Transverse colon (tissue), 3 donors: ENCODE data around the gene CACNA1C.

ENCODE experiments used
- EP300 ChIP-seq: sonication (generic); formaldehyde crosslinking; IDR thresholded peaks from one replicate; pipeline ENCODE4 v1.6.1; 2017; ENCODE audit warnings: antibody characterized with exemption, low read depth
- TF ChIP-seq, protein P1 (sequence below), 5 experiments: fragments of 200-600 bp in 3 of 5; fragments of 450-650 bp in 2 of 5; sonication (generic) in 3 of 5; IDR thresholded peaks; 1 replicate in 2 of 5; 2 replicates in 3 of 5; pipeline ENCODE4 v1.5.1; 2016 to 2017; ENCODE audit warnings: antibody characterized with exemption in 5 of 5, inconsistent platforms in 3 of 5, mild to moderate bottlenecking in 2 of 5, moderate library complexity in 1 of 5

DNA sequence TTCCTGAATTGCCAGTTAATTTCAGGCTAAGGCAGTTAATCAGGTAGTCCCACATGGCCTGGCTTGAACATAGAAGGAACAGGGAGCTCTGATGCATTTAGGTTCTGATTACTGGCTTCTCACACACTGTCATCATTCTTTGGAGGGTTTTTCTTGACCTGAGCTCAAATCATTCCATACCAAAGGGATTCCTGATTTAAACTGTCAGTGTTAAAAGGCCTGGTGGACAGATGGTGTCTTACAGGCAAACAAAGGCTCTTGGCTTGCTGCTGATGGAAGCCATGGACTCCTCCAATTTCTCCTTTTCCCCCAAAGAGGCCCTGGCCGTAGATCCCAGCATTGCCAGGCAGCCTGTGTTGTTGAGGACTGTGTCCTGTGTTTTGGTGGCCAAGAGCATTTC, 30.2 kb downstream of the CACNA1C start:
- TF ChIP-seq, protein P1, sequence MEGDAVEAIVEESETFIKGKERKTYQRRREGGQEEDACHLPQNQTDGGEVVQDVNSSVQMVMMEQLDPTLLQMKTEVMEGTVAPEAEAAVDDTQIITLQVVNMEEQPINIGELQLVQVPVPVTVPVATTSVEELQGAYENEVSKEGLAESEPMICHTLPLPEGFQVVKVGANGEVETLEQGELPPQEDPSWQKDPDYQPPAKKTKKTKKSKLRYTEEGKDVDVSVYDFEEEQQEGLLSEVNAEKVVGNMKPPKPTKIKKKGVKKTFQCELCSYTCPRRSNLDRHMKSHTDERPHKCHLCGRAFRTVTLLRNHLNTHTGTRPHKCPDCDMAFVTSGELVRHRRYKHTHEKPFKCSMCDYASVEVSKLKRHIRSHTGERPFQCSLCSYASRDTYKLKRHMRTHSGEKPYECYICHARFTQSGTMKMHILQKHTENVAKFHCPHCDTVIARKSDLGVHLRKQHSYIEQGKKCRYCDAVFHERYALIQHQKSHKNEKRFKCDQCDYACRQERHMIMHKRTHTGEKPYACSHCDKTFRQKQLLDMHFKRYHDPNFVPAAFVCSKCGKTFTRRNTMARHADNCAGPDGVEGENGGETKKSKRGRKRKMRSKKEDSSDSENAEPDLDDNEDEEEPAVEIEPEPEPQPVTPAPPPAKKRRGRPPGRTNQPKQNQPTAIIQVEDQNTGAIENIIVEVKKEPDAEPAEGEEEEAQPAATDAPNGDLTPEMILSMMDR (IDR thresholded peaks at IDR 0.05): no peak
- no peak for TF ChIP-seq EP300
